Measurements from ENCODE around the gene SLC16A8.

Gene SLC16A8

DNA sequence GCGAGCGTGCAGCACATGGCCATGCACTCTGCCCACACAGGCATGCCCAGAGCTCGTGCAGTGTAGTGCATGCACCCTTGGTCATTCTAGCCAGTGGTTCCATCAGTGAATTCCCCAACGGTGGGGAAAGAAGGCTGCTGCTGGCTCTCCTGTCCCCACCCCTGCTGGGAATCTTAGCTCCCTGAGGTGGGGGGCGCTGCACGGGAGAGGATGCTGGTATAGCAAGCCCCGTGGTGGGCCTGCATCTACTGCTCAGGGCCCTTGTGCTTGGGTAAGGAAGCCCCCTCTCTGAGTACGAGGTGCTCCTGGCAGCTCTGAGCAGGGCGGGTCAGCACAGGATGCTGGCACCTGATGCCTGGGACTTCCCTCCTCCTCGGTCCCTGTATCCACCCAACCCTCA lies 45.0 kb upstream of the SLC16A8 start:
- H3K4me3 ChIP-seq (ENCODE audit: low read depth, low read length), result no peak overlapping the region
- in situ Hi-C loops (cut with HindIII; ENCODE audit: low sequenced_read_pairs), result no loop called here
- no peak for DNase-seq (ENCODE audit: low read depth)
- TF ChIP-seq, protein P1, sequence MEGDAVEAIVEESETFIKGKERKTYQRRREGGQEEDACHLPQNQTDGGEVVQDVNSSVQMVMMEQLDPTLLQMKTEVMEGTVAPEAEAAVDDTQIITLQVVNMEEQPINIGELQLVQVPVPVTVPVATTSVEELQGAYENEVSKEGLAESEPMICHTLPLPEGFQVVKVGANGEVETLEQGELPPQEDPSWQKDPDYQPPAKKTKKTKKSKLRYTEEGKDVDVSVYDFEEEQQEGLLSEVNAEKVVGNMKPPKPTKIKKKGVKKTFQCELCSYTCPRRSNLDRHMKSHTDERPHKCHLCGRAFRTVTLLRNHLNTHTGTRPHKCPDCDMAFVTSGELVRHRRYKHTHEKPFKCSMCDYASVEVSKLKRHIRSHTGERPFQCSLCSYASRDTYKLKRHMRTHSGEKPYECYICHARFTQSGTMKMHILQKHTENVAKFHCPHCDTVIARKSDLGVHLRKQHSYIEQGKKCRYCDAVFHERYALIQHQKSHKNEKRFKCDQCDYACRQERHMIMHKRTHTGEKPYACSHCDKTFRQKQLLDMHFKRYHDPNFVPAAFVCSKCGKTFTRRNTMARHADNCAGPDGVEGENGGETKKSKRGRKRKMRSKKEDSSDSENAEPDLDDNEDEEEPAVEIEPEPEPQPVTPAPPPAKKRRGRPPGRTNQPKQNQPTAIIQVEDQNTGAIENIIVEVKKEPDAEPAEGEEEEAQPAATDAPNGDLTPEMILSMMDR (IDR thresholded peaks at IDR 0.05; ENCODE audit: low read depth, low read length, missing control alignments), result no peak

DNA sequence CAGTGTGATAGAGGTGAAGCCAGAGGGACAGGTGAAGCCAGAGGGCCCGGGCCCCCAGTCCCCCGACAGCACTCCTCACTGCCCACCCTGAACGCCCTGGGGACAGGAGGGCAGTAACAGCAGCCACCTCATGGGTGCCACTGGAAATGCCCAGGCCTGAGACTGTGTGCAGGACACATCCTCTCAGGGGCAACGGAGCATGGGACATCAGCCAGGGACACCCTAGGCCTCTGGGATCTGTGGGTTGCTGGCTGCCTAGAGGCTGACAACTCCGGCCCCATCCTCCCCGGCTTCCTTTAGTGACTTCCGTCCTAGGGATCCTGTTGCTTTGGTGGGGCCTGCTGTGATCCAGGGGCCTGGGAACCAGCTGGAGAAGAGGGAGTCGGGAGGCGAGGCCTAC lies 43.9 kb upstream of the SLC16A8 start:
- in situ Hi-C loops (cut with HindIII; ENCODE audit: low sequenced_read_pairs), result no loop called here
- H3K4me3 ChIP-seq (ENCODE audit: low read depth, low read length), result no peak overlapping the region
- TF ChIP-seq, protein P1 (IDR thresholded peaks at IDR 0.05; ENCODE audit: low read depth, low read length, missing control alignments), result no peak
- no peak for DNase-seq (ENCODE audit: low read depth)

DNA sequence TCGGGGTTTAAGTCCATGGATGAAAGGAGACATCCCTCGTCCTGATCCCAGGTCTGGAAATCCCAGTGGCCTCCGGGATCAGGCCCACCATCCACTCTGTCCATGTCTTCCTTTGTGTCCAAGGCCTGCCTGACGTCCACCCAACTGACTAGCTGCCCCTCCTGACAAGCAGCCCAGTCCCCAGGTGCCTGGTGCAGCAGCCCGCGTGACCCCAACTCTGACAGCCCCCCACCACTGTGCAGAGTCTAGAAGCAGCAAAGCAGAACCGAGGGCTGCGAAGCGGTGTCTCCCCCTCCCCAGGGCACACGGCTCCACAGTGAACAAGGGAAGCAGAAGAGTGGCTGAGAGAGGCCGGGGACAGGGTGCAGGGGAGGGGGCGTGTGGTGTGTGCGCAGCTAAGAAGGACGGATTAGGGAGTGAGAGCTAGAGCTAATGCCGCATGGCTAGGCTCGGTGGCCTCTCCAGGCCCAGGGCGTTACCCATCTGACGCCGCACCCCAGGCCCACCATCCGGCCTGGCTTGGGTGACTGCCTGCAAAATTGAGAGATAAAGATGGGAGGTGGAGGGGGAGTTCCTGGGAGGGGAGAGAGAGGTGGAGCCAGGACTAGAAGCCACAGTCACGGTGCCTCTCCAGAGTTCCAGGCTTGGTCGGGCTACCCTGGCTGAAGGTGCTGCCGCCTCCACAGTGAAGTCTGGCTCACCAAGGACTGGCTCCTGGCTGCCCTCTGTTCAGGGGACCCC lies 43.1 kb upstream of the SLC16A8 start:
- TF ChIP-seq, protein P1 (IDR thresholded peaks at IDR 0.05; ENCODE audit: low read depth, low read length, missing control alignments), result no peak
- DNase-seq (ENCODE audit: low read depth), result no peak
- in situ Hi-C loops (cut with HindIII; ENCODE audit: low sequenced_read_pairs), result no loop called here
- H3K4me3 ChIP-seq (ENCODE audit: low read depth, low read length), result no peak overlapping the region

DNA sequence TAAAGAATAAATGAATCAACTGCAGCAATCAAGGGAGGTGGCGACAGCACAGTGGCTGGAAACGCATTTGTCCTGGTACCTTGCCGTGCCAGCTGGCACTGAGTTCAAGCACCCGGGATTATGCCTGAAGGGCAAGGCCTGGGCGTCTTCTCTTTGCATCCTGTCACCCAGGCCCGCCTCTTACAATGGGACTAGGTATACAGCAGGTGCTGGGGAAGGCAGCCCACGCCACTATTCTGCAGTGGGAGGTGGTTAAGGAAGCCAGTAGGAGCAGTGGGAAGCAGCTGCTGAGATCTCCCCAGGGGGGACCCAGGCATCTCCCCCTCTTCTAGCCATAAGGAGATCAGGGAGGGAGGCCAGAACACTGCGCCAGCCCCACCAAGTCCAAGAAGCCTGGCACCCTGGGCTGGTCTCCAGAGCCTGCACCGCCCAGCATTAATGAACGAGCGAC lies 41.8 kb upstream of the SLC16A8 start:
- H3K4me3 ChIP-seq (ENCODE audit: low read depth, low read length), result no peak overlapping the region
- TF ChIP-seq, protein P1 (IDR thresholded peaks at IDR 0.05; ENCODE audit: low read depth, low read length, missing control alignments), result no peak
- in situ Hi-C loops (cut with HindIII; ENCODE audit: low sequenced_read_pairs), result no loop called here
- no peak for DNase-seq (ENCODE audit: low read depth)

DNA sequence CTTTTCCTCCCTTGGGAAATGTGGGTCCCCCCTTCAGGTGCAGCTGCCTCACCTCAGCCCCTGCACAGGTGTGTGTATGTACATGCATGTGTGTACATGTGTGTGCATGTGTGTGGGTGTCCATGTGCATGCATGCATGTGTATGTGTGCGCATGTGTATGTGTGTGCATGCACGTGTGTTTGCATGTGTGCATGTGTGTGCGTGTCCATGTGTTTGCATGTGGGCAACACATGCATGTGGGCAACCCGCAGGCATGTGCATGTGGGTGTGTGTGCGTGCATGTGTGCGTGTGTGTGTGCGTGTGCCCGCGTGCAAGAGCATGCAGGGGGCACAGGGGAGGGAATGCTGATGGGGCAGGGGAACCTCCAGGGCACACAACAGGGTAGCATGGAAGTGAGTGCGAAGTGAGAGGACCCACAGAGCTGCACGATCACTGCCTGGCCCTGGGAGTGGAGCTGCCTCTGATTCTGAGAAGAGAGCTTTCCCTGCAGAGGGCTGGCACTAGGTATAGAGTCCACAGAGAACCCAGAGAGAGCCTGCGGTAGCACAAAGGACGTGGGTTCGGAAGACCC lies 41.1 kb upstream of the SLC16A8 start:
- TF ChIP-seq, protein P1 (IDR thresholded peaks at IDR 0.05; ENCODE audit: low read depth, low read length, missing control alignments), result no peak
- in situ Hi-C loops (cut with HindIII; ENCODE audit: low sequenced_read_pairs), result no loop called here
- no peak overlapping the region for H3K4me3 ChIP-seq (ENCODE audit: low read depth, low read length)

DNA sequence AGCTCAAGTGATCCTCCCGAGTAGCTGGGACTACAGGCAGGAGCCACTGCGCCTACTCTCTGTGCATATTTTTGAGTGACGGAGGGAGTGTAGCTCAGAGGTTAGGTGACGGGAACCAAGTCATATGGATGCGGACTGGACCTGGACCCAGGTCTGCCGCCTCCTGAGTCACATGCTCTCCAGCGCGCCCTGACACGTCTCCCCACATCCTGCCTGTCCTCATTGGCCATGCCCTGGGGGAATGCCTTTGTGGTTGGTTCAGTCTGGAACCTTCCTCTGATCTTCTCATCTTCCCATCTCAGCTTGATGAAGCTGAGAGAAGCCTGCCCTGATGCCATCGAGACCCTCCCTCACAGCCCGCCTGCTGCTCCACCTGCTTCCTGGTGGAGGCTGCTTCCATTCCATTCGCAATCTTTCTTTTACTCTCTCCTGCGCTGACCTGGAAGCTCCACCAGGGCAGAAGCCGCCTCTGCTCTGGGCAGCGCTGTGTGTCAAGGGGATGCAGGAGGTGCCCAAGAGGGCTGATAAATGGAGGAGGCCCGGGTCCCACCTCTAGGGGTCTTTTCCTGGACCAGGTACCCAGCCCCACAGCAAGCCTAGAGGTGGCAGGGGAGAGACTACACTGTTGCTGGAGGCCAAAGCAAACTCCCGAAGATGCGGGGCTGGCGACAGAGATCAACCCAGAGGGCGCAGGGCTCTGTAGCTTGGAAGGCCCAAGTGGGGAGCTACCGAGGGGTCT lies 40.4 kb upstream of the SLC16A8 start:
- no peak for DNase-seq (ENCODE audit: low read depth)
- no peak overlapping the region for H3K4me3 ChIP-seq (ENCODE audit: low read depth, low read length)
- in situ Hi-C loops (cut with HindIII; ENCODE audit: low sequenced_read_pairs), result no loop called here
- TF ChIP-seq, protein P1 (IDR thresholded peaks at IDR 0.05; ENCODE audit: low read depth, low read length, missing control alignments), result no peak

More for the DNA sequence above, 41.1 kb upstream of the SLC16A8 start:
- DNase-seq (ENCODE audit: low read depth), result no peak
